Neural cell (in vitro differentiated cells): ENCODE results near the gene KCNK10.

ENCODE experiments used
- EZH2 ChIP-seq: fragments of 200-600, 300-800 bp; shearing (Covaris generic), sonication (generic); IDR thresholded peaks from 2 replicates; pipeline ENCODE4 v1.6.1; 2014; ENCODE audit warnings: antibody characterized with exemption, low read length, borderline replicate concordance, mild to moderate bottlenecking; ENCODE audit not compliant: insufficient read depth, poor library complexity, severe bottlenecking
- POLR2AphosphoS5 ChIP-seq: IDR thresholded peaks from 2 replicates; pipeline ENCODE4 v1.6.1; 2012
- RAD21 ChIP-seq: fragments of 450-650 bp; conservative IDR thresholded peaks from 2 replicates; pipeline ENCODE4 v1.6.1; 2014; ENCODE audit warnings: antibody characterized with exemption, mild to moderate bottlenecking, moderate library complexity
- TAF1 ChIP-seq: IDR thresholded peaks from 2 replicates; pipeline ENCODE4 v1.6.1; 2012; ENCODE audit warnings: low read depth
- TF ChIP-seq, protein P1 (sequence below): fragments of 450-650 bp; IDR thresholded peaks from 2 replicates; pipeline ENCODE4 v1.5.1; 2014; ENCODE audit warnings: antibody characterized with exemption, mild to moderate bottlenecking, moderate library complexity; ENCODE audit not compliant: poor library complexity, severe bottlenecking

DNA sequence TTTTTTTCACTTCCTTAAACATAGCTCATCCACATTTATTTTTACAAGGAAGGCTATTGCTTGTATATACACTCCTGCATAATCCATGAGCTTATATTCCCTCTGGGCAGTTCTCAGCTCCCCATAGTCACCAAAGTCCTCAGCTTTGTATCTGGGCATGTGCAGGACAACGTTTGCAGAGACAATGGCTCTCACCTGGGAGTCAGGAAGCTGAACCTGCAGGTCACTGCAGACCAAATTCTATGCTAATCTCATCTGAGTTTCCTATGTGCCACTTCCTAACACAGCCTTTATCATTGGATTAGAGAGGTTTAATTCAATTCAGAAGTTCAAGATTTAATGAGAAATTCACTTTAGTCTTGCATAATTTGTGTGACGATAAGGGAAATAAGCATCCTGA lies 131.5 kb downstream of the KCNK10 start:
- TF ChIP-seq, protein P1, sequence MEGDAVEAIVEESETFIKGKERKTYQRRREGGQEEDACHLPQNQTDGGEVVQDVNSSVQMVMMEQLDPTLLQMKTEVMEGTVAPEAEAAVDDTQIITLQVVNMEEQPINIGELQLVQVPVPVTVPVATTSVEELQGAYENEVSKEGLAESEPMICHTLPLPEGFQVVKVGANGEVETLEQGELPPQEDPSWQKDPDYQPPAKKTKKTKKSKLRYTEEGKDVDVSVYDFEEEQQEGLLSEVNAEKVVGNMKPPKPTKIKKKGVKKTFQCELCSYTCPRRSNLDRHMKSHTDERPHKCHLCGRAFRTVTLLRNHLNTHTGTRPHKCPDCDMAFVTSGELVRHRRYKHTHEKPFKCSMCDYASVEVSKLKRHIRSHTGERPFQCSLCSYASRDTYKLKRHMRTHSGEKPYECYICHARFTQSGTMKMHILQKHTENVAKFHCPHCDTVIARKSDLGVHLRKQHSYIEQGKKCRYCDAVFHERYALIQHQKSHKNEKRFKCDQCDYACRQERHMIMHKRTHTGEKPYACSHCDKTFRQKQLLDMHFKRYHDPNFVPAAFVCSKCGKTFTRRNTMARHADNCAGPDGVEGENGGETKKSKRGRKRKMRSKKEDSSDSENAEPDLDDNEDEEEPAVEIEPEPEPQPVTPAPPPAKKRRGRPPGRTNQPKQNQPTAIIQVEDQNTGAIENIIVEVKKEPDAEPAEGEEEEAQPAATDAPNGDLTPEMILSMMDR = no peak
- TF ChIP-seq TAF1 (no peak), POLR2AphosphoS5 (no peak), RAD21 (no peak), EZH2 (no peak)
